H9 (cell line): Measurements from ENCODE around the gene ANGPTL5. TPM values are rescaled to one million over a fixed set of nuclear protein-coding genes. Genes with fewer than 3 reads are reported as not detected.

Experiments
- DNase-seq: peaks from one replicate; pipeline ENCODE4 v3.0.0-alpha.2; 2017
- H2AFZ ChIP-seq: one replicate; pipeline ENCODE4 v1.6.1; 2013; ENCODE audit warnings: mild to moderate bottlenecking, low read length, control low read depth, moderate library complexity
- H2AK5ac ChIP-seq: 2 replicates; pipeline ENCODE4 v1.6.1; 2013; ENCODE audit warnings: low read length, control low read depth, mixed read lengths; ENCODE audit not compliant: insufficient read length
- H2BK120ac ChIP-seq: one replicate; pipeline ENCODE4 v1.6.1; 2013; ENCODE audit warnings: low read depth, mild to moderate bottlenecking, low read length, control low read depth, inconsistent platforms; ENCODE audit not compliant: poor library complexity, severe bottlenecking
- H2BK12ac ChIP-seq: 2 replicates; pipeline ENCODE4 v1.6.1; 2013; ENCODE audit warnings: low read length, control low read depth, mixed read lengths, low read depth; ENCODE audit not compliant: insufficient read length
- H2BK15ac ChIP-seq: 2 replicates; pipeline ENCODE4 v1.6.1; 2013; ENCODE audit warnings: low read depth, low read length, control low read depth
- H2BK20ac ChIP-seq: one replicate; pipeline ENCODE4 v1.6.1; 2013; ENCODE audit warnings: low read depth, mild to moderate bottlenecking, low read length, control low read depth, inconsistent platforms; ENCODE audit not compliant: poor library complexity, severe bottlenecking
- H2BK5ac ChIP-seq: 2 replicates; pipeline ENCODE4 v1.6.1; 2013; ENCODE audit warnings: low read length, control low read depth, mixed read lengths; ENCODE audit not compliant: insufficient read length
- H3K14ac ChIP-seq: 2 replicates; pipeline ENCODE4 v1.6.1; 2013; ENCODE audit warnings: low read length, control low read depth; ENCODE audit not compliant: insufficient read depth
- H3K18ac ChIP-seq: 2 replicates; pipeline ENCODE4 v1.6.1; 2013; ENCODE audit warnings: low read depth, mild to moderate bottlenecking, mixed read lengths, low read length, control low read depth; ENCODE audit not compliant: insufficient read length
- H3K23ac ChIP-seq: 2 replicates; pipeline ENCODE4 v1.6.1; 2013; ENCODE audit warnings: low read length, control low read depth, mixed read lengths, low read depth; ENCODE audit not compliant: insufficient read length
- H3K23me2 ChIP-seq: 2 replicates; pipeline ENCODE4 v1.6.1; 2013; ENCODE audit warnings: low read depth, mild to moderate bottlenecking, mixed read lengths, low read length, control low read depth; ENCODE audit not compliant: insufficient read length, poor library complexity, severe bottlenecking
- H3K27ac ChIP-seq: 2 replicates; pipeline ENCODE4 v1.5.1; 2013; ENCODE audit warnings: low read length, control low read depth, mixed read lengths, low read depth; ENCODE audit not compliant: insufficient read length
- H3K27me3 ChIP-seq: 2 replicates; pipeline ENCODE4 v1.6.1; 2013; ENCODE audit warnings: low read length, control low read depth, inconsistent platforms; ENCODE audit not compliant: insufficient read depth
- H3K4ac ChIP-seq: 2 replicates; pipeline ENCODE4 v1.6.1; 2013; ENCODE audit warnings: low read depth, mild to moderate bottlenecking, control low read depth, inconsistent platforms, low read length, moderate library complexity
- H3K4me1 ChIP-seq: 2 replicates; pipeline ENCODE4 v1.6.1; 2013; ENCODE audit warnings: low read length, control low read depth, inconsistent platforms; ENCODE audit not compliant: insufficient read depth
- H3K4me2 ChIP-seq: 2 replicates; pipeline ENCODE4 v1.6.1; 2013; ENCODE audit warnings: low read length, control low read depth, mixed read lengths; ENCODE audit not compliant: insufficient read length, insufficient read depth
- H3K56ac ChIP-seq: 2 replicates; pipeline ENCODE4 v1.6.1; 2013; ENCODE audit warnings: low read depth, mild to moderate bottlenecking, mixed read lengths, low read length, control low read depth; ENCODE audit not compliant: insufficient read length
- H3K79me1 ChIP-seq: 2 replicates; pipeline ENCODE4 v1.6.1; 2013; ENCODE audit warnings: low read depth, mild to moderate bottlenecking, moderate library complexity, low read length, control low read depth, inconsistent platforms; ENCODE audit not compliant: insufficient read depth, poor library complexity, severe bottlenecking
- H3K79me2 ChIP-seq: 2 replicates; pipeline ENCODE4 v1.6.1; 2013; ENCODE audit warnings: low read length, control low read depth, inconsistent platforms; ENCODE audit not compliant: insufficient read depth
- H3K9ac ChIP-seq: 2 replicates; pipeline ENCODE4 v1.6.1; 2013; ENCODE audit warnings: low read length, control low read depth, mixed read lengths; ENCODE audit not compliant: insufficient read length; ENCODE audit errors: extremely low read depth
- H3K9me3 ChIP-seq: one replicate; pipeline ENCODE4 v1.6.1; 2013; ENCODE audit warnings: low read depth, low read length, inconsistent platforms; ENCODE audit not compliant: control insufficient read depth
- H3T11ph ChIP-seq: one replicate; pipeline ENCODE4 v1.6.1; 2013; ENCODE audit warnings: mild to moderate bottlenecking, low read length, control low read depth, inconsistent platforms
- H4K20me1 ChIP-seq: one replicate; pipeline ENCODE4 v1.6.1; 2013; ENCODE audit not compliant: control insufficient read depth, insufficient read length, insufficient read depth
- H4K5ac ChIP-seq: 2 replicates; pipeline ENCODE4 v1.6.1; 2013; ENCODE audit warnings: low read depth, mild to moderate bottlenecking, mixed read lengths, low read length, control low read depth; ENCODE audit not compliant: insufficient read length
- H4K8ac ChIP-seq: replicated peaks from 2 replicates; pipeline ENCODE4 v1.6.1; 2013; ENCODE audit warnings: low read length, control low read depth, mixed read lengths, low read depth; ENCODE audit not compliant: insufficient read length
- H4K91ac ChIP-seq: 2 replicates; pipeline ENCODE4 v1.6.1; 2013; ENCODE audit warnings: low read depth, mild to moderate bottlenecking, moderate library complexity, mixed read lengths, low read length, control low read depth; ENCODE audit not compliant: insufficient read length
- H3K27ac Mint-ChIP-seq, 3 experiments: 2 replicates in 2 of 3; 3 replicates in 1 of 3; pipeline ENCODE4 v1.8.0; 2020 to 2021; ENCODE audit warnings: mixed read lengths in 3 of 3, mild to moderate bottlenecking in 1 of 3, moderate library complexity in 1 of 3
- H3K27me3 Mint-ChIP-seq: 2 replicates; pipeline ENCODE4 v1.8.0; 2021; ENCODE audit warnings: low read depth, mild to moderate bottlenecking, moderate library complexity, mixed read lengths
- H3K36me3 Mint-ChIP-seq, 3 experiments: 2 replicates in 2 of 3; 3 replicates in 1 of 3; pipeline ENCODE4 v1.8.0; 2020 to 2021; ENCODE audit warnings: low read depth in 3 of 3, mixed read lengths in 3 of 3; ENCODE audit not compliant: insufficient read depth in 1 of 3
- H3K4me1 Mint-ChIP-seq, 2 experiments: 2 replicates each; pipeline ENCODE4 v1.8.0; 2020; ENCODE audit warnings: mixed read lengths in 2 of 2
- H3K4me3 Mint-ChIP-seq, 2 experiments: 2 replicates in 1 of 2; 3 replicates in 1 of 2; pipeline ENCODE4 v1.8.0; 2020 to 2021; ENCODE audit warnings: mild to moderate bottlenecking in 2 of 2, mixed read lengths in 2 of 2, moderate library complexity in 1 of 2
- H3K9me3 Mint-ChIP-seq, 2 experiments: 2 replicates in 1 of 2; 3 replicates in 1 of 2; pipeline ENCODE4 v1.8.0; 2020; ENCODE audit warnings: mild to moderate bottlenecking in 2 of 2, mixed read lengths in 2 of 2, moderate library complexity in 1 of 2
- CTCF ChIP-seq: fragments of 200-600 bp; sonication (generic); conservative IDR thresholded peaks from 3 replicates; pipeline ENCODE4 v1.8.0; 2021; ENCODE audit warnings: antibody characterized with exemption, mild to moderate bottlenecking
- WGBS: extraction: QIAGEN DNeasy Blood & Tissue Kit; methylation state at CpG from one replicate; pipeline ENCODE4 v1.1.7; 2013; ENCODE audit warnings: missing lambda C conversion rate, low lambda C conversion rate, mixed read lengths; ENCODE audit not compliant: insufficient read length; ENCODE audit errors: extremely low coverage; 5-methylcytosine and 5-hydroxymethylcytosine counted together
- total RNA-seq: library from RNA; stranded (reverse); gene quantifications from 2 replicates; pipeline ENCODE4 v1.2.1, GENCODE V29; 2021

ANGPTL5 gene
- total RNA-seq, 1 experiment from 2014 or later = not detected

DNA sequence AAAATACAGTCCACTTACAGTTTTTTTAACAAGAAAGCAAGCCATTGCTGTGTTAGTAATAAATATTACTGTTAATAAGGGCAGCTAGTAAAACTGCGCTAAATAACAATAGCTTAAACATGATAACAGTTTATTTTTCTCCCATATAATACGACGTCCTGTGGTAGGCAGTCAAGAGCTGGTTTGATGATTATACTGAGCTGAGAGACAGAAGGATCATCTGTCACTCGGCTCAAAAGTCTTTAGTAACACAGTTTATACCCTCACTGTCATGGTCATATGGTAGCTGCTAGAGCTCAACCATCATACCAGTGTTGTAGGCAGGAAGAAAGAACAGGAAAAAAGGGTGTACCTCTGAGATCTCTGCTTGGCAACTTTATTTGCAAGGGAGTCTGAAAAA lies 29.1 kb upstream of the ANGPTL5 start:
- no peaks in the 10 kb centered on the region for H3K23me2 ChIP-seq
- H2BK15ac ChIP-seq = no peak overlapping the region
- H3K18ac ChIP-seq = no peak overlapping the region
- no peak overlapping the region for H3K14ac ChIP-seq
- no peak overlapping the region for H2BK5ac ChIP-seq
- no peak overlapping the region for H2BK20ac ChIP-seq
- no peak overlapping the region for H3K4me2 ChIP-seq
- H3K27ac ChIP-seq = no peak overlapping the region
- no peak overlapping the region for H4K8ac ChIP-seq
- H3K9me3 Mint-ChIP-seq = no peaks in the 10 kb centered on the region
- H3K36me3 Mint-ChIP-seq = no peaks in the 10 kb centered on the region
- no peaks in the 10 kb centered on the region for H3K4me1 Mint-ChIP-seq
- H3K56ac ChIP-seq = no peak overlapping the region
- no peak overlapping the region for H3K4me3 Mint-ChIP-seq
- no peak overlapping the region for H2BK12ac ChIP-seq
- H2AK5ac ChIP-seq = no peak overlapping the region
- H3K79me1 ChIP-seq = no peaks in the 10 kb centered on the region
- no peak overlapping the region for H2BK120ac ChIP-seq
- no peaks in the 10 kb centered on the region for H3K79me2 ChIP-seq
- no peak overlapping the region for H4K91ac ChIP-seq
- no peak overlapping the region for H3K9ac ChIP-seq
- no peak for DNase-seq
- TF ChIP-seq CTCF = no peak
- H2AFZ ChIP-seq = no peak overlapping the region
- H3K27ac Mint-ChIP-seq = 0 out of 7 replicates have a peak overlapping the region, but pooled peaks of 1 of the 3 experiments have one; percentile 46
- no CpG with 5 or more reads among the region's 4 CpGs for WGBS
- no peak overlapping the region for H4K5ac ChIP-seq
- H3K27me3 ChIP-seq = no peaks in the 10 kb centered on the region
- no peak overlapping the region for H3T11ph ChIP-seq
- H3K4ac ChIP-seq = no peak overlapping the region
- no peaks in the 10 kb centered on the region for H3K27me3 Mint-ChIP-seq
- H4K20me1 ChIP-seq = no peaks in the 10 kb centered on the region
- no peak overlapping the region for H3K23ac ChIP-seq
- H3K4me1 ChIP-seq = no peaks in the 10 kb centered on the region
- H3K9me3 ChIP-seq = no peaks in the 10 kb centered on the region
